MCF 10A (cell line): Measurements from ENCODE around the gene DPH3. TPM values are rescaled to one million over a fixed set of nuclear protein-coding genes. Genes with fewer than 3 reads are reported as not detected.

Experiments
- BruUV-seq: library from RNA; stranded (reverse); fragments of 400-500 nt; replicated peaks from 2 replicates; lab custom pipeline; 2021; lab: Mats Ljungman, UMichigan
- CTCF ChIA-PET: fragments of 300-600 bp; sonication (Branson Sonifier 250); formaldehyde crosslinking; extraction: SDS; loops from one replicate; lab custom pipeline; 2021; ENCODE audit warnings: antibody characterized with exemption, inconsistent platforms; lab: Yijun Ruan, JAX
- POLR2A ChIA-PET: fragments of 300-600, 350-650 bp; sonication (Branson Sonifier 250); formaldehyde crosslinking; extraction: SDS; loops from one replicate; lab custom pipeline; 2020; ENCODE audit warnings: antibody characterized with exemption, inconsistent platforms; lab: Yijun Ruan, JAX
- DNase-seq: peaks from one replicate; pipeline ENCODE4 v3.0.0-alpha.2; 2018; ENCODE audit not compliant: unreplicated experiment
- H3K27ac Mint-ChIP-seq: one replicate; pipeline ENCODE4 v1.8.0; 2022; ENCODE audit warnings: mild to moderate bottlenecking, low read depth, mixed read lengths; ENCODE audit not compliant: unreplicated experiment
- H3K27me3 Mint-ChIP-seq: one replicate; pipeline ENCODE4 v1.8.0; 2022; ENCODE audit warnings: mixed read lengths; ENCODE audit not compliant: insufficient read depth, unreplicated experiment
- H3K36me3 Mint-ChIP-seq: one replicate; pipeline ENCODE4 v1.8.0; 2022; ENCODE audit warnings: mild to moderate bottlenecking, moderate library complexity, mixed read lengths; ENCODE audit not compliant: insufficient read depth, unreplicated experiment
- H3K4me1 Mint-ChIP-seq: one replicate; pipeline ENCODE4 v1.8.0; 2022; ENCODE audit warnings: mixed read lengths; ENCODE audit not compliant: insufficient read depth, unreplicated experiment
- H3K4me3 Mint-ChIP-seq: one replicate; pipeline ENCODE4 v1.8.0; 2022; ENCODE audit warnings: mild to moderate bottlenecking, moderate library complexity, mixed read lengths; ENCODE audit not compliant: unreplicated experiment
- H3K9me3 Mint-ChIP-seq: one replicate; pipeline ENCODE4 v1.8.0; 2022; ENCODE audit warnings: mixed read lengths; ENCODE audit not compliant: unreplicated experiment
- CTCF ChIP-seq: fragments of 200-600 bp; IDR thresholded peaks from one replicate; pipeline ENCODE4 v1.8.0; 2022; ENCODE audit warnings: antibody characterized with exemption, mild to moderate bottlenecking; ENCODE audit not compliant: unreplicated experiment
- intact Hi-C: fragments of 100-400 bp; cut with micrococcal nuclease; formaldehyde crosslinking; loops from 2 replicates; pipeline ENCODE4 v1.14.1; 2022
- total RNA-seq: library from RNA; stranded (reverse); gene quantifications from 2 replicates; pipeline ENCODE4 v1.2.3, GENCODE V29; 2022

Gene DPH3
- total RNA-seq, 1 experiment from 2014 or later: 30.5 TPM

DNA sequence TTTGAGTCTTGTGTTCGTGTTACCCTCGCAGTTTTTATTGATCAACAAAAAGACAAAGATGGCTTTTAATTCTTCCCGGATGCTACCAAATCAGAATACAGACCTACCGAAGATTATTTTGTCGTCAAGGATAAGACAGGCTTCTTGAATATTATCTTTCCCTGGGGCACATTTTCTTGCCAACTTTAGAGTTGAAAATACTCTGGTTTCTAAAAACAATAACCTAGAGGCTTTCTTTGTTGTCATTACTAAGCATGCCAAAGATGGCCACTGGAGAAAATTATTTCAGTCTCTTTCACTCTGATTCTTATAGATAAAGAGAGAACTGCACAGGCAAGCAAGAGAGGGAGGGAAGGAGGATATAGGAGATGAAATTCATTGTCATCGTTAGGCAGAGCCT is 34.1 kb upstream of the DPH3 start:
- H3K27ac Mint-ChIP-seq: no peak overlapping the region
- H3K4me3 Mint-ChIP-seq: no peak overlapping the region
- intact Hi-C loops: no loop called here
- H3K27me3 Mint-ChIP-seq: no peaks in the 10 kb centered on the region
- DNase-seq: no peak
- ChIA-PET CTCF (interaction anchor here (0.9 to 1.0 kb wide), 2 partner anchors 24 to 190 kb away, joined by 3 read pairs; no protein-coding TSS in a partner anchor), POLR2A (no interaction called here)
- BruUV-seq: no TSS peak
- no peak for TF ChIP-seq CTCF
- peaks cover 66% of the 10 kb centered on the region for H3K36me3 Mint-ChIP-seq
- H3K4me1 Mint-ChIP-seq: no peaks in the 10 kb centered on the region
- H3K9me3 Mint-ChIP-seq: no peaks in the 10 kb centered on the region

DNA sequence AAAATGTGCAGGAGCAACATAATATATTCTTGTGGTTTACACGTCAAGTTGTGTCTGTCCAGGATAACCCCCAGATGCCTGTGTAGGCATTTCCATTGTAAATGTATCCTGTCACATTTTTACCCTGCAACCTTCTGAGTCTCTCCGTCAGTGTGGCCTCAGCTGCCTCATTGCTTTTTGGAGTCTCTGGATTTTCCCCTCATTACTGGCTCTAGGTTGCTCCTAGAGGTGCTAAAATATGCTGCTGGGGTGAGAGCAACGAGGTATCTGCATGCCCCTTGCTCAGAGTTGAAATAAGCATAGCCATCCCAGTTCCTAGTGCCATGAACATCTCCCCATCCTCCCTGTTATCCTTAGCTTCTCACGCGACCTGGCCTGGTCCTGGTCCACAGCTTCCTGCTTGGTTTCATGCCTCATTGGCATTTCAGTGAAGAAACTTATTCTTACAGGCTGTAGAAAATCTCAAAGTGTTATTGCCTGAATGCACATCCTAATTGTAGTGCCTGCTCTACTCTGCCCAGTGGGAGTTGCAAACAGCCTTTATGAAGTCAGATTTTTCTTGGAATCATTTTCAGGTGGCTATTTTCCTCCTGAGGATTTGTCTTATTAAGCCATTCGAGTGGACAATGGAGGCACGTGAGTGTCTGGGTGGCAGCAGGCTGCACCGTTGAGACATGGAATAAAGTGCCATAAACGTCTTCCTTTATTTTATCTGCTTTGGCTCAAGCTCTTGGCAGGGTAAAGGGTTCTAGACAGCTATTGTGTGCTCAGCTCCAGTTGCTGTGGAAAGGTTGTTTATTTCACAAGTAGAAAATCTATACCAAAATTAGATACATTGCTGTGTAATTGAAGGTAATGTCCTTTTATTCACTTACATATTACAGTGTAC is 33.5 kb upstream of the DPH3 start:
- no peak for DNase-seq
- Mint-ChIP-seq H3K9me3 (no peaks in the 10 kb centered on the region), H3K27me3 (no peaks in the 10 kb centered on the region), H3K4me1 (no peaks in the 10 kb centered on the region), H3K4me3 (no peak overlapping the region), H3K27ac (no peak overlapping the region), H3K36me3 (peaks cover 69% of the 10 kb centered on the region)
- no peak for TF ChIP-seq CTCF
- intact Hi-C loops: no loop called here
- no TSS peak for BruUV-seq
- POLR2A ChIA-PET: no interaction called here
- CTCF ChIA-PET: interaction anchor here (0.6 to 1.0 kb wide), 3 partner anchors 24 to 190 kb away, joined by 3 to 4 read pairs (median 3); no protein-coding TSS in a partner anchor

DNA sequence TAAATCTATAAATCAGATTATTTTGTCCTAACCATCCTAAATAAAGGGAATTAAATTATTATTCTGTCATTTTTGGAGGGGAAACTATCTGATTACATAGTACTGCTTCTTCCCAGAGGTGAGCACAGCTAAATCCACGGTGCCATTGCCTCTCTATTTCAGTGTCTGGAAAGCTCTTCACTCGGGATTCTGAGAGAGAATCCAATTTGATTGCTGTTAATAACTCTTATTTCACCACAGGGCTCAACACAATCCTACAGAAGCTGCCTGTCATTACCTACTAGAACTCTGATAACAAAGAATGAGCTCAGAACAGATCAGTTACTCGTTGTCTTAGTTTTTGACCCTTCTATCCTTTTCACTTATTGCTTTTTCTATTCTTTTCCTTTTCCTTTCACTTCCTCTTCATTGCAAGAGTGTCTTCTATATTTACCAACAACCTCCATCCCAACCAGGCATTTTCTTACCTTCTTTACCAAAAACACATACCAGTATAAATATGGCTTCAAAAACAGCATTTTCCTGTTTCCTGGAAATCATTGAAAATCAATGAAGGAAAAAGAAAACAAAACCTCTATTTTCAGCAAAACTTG is 30.7 kb upstream of the DPH3 start:
- POLR2A ChIA-PET: interaction anchor here (0.8 to 1.1 kb wide), 2 partner anchors 12 to 39 kb away, joined by 3 read pairs; no protein-coding TSS in a partner anchor
- CTCF ChIA-PET: interaction anchor here (1.3 to 1.8 kb wide), 2 partner anchors 255 to 259 kb away, joined by 3 to 14 read pairs; no protein-coding TSS in a partner anchor
- intact Hi-C loops: no loop called here
- H3K36me3 Mint-ChIP-seq: peaks cover 61% of the 10 kb centered on the region
- no peaks in the 10 kb centered on the region for H3K4me1 Mint-ChIP-seq
- DNase-seq: no peak
- H3K27ac Mint-ChIP-seq: no peak overlapping the region
- no peaks in the 10 kb centered on the region for H3K27me3 Mint-ChIP-seq
- no TSS peak for BruUV-seq
- no peak overlapping the region for H3K4me3 Mint-ChIP-seq
- TF ChIP-seq CTCF: no peak
- H3K9me3 Mint-ChIP-seq: no peaks in the 10 kb centered on the region

- no peak for TF ChIP-seq CTCF
- no TSS peak for BruUV-seq
- Mint-ChIP-seq H3K36me3 (peaks cover 61% of the 10 kb centered on the region), H3K4me1 (no peaks in the 10 kb centered on the region), H3K9me3 (no peaks in the 10 kb centered on the region), H3K27me3 (no peaks in the 10 kb centered on the region), H3K4me3 (no peak overlapping the region), H3K27ac (no peak overlapping the region)
- CTCF ChIA-PET: interaction anchor here (0.5 to 1.8 kb wide), 4 partner anchors 10 to 1030 kb away, joined by 3 to 14 read pairs (median 3); no protein-coding TSS in a partner anchor
- DNase-seq: no peak
- intact Hi-C loops: no loop called here
- POLR2A ChIA-PET: interaction anchor here (0.8 to 1.1 kb wide), 2 partner anchors 12 to 40 kb away, joined by 3 read pairs; no protein-coding TSS in a partner anchor
Measured at GRCh38 chr3:16294844-16295243, 30.1 kb upstream of the DPH3 start.
